Hepatocyte (in vitro differentiated cells): ENCODE measurements around the gene TMEM131L. TPM values are rescaled to one million over a fixed set of nuclear protein-coding genes. Genes with fewer than 3 reads are reported as not detected.
"Not testable (repeated sequence)": the region's sequence is repeated elsewhere in the genome, so short reads cannot be mapped to it uniquely, and the experiment has no call there.

ENCODE experiments used
- DNase-seq: peaks from one replicate; pipeline ENCODE4 v3.0.0-alpha.2; 2016; ENCODE audit warnings: low spot score
- H2AFZ ChIP-seq: fragments of 200-600 bp; sonication (generic); 2 replicates; pipeline ENCODE4 v1.6.0; 2016; ENCODE audit warnings: antibody characterized with exemption, mild to moderate bottlenecking
- H3K27ac ChIP-seq: fragments of 200-600 bp; sonication (generic); 2 replicates; pipeline ENCODE4 v1.5.1; 2016; ENCODE audit warnings: mild to moderate bottlenecking
- H3K27me3 ChIP-seq: fragments of 200-600 bp; sonication (generic); 2 replicates; pipeline ENCODE4 v1.6.1; 2016
- H3K36me3 ChIP-seq: fragments of 200-600 bp; sonication (generic); replicated peaks from 2 replicates; pipeline ENCODE4 v1.5.1; 2016; ENCODE audit warnings: low read depth; ENCODE audit not compliant: insufficient read depth
- H3K4me1 ChIP-seq: fragments of 200-600 bp; sonication (generic); 2 replicates; pipeline ENCODE4 v1.5.1; 2016; ENCODE audit warnings: mild to moderate bottlenecking, moderate library complexity; ENCODE audit not compliant: insufficient read depth
- H3K4me2 ChIP-seq: fragments of 200-600 bp; sonication (generic); 2 replicates; pipeline ENCODE4 v1.6.0; 2016
- H3K4me3 ChIP-seq: fragments of 200-600 bp; sonication (generic); 2 replicates; pipeline ENCODE4 v1.5.1; 2016; ENCODE audit warnings: mild to moderate bottlenecking
- H3K79me2 ChIP-seq: fragments of 200-600 bp; sonication (generic); 2 replicates; pipeline ENCODE4 v1.6.0; 2017; ENCODE audit warnings: mild to moderate bottlenecking
- H3K9me2 ChIP-seq: fragments of 200-600 bp; sonication (generic); replicated peaks from 2 replicates; pipeline ENCODE4 v1.6.0; 2017; ENCODE audit warnings: mild to moderate bottlenecking; ENCODE audit not compliant: insufficient read depth
- H3K9me3 ChIP-seq: fragments of 200-600 bp; sonication (generic); 2 replicates; pipeline ENCODE4 v1.5.1; 2016; ENCODE audit warnings: low read depth, mild to moderate bottlenecking
- H4K20me1 ChIP-seq: fragments of 200-600 bp; sonication (generic); 2 replicates; pipeline ENCODE4 v1.6.0; 2016; ENCODE audit warnings: mild to moderate bottlenecking; ENCODE audit not compliant: insufficient read depth, poor library complexity, severe bottlenecking
- CTCF ChIP-seq: fragments of 200-600 bp; sonication (generic); IDR thresholded peaks from 2 replicates; pipeline ENCODE4 v1.5.1; 2016; ENCODE audit warnings: antibody characterized with exemption, mild to moderate bottlenecking; ENCODE audit not compliant: poor library complexity
- EZH2 ChIP-seq: fragments of 200-600 bp; sonication (generic); IDR thresholded peaks from 2 replicates; pipeline ENCODE4 v1.6.1; 2016; ENCODE audit warnings: antibody characterized with exemption, mild to moderate bottlenecking, borderline replicate concordance
- EZH2phosphoT487 ChIP-seq: fragments of 200-600 bp; sonication (generic); IDR thresholded peaks from one replicate; pipeline ENCODE4 v1.6.1; 2018; ENCODE audit warnings: antibody characterized with exemption, mild to moderate bottlenecking, low read depth, moderate library complexity; ENCODE audit not compliant: unreplicated experiment, severe bottlenecking
- WGBS: methylation state at CpG from one replicate; pipeline ENCODE4 v1.1.6; 2016; ENCODE audit warnings: low lambda C conversion rate; ENCODE audit errors: missing lambda C conversion rate; 5-methylcytosine and 5-hydroxymethylcytosine counted together
- polyA plus RNA-seq: library from polyadenylated mRNA; unstranded; fragments of >200 nt; fragmentation: Nextera tagmentation; extraction: Ambion mirVana; gene quantifications from 2 replicates; pipeline ENCODE4 v1.2.1, GENCODE V29; 2016
- total RNA-seq: library from RNA; depleted of rRNA; stranded (reverse); fragments of >200 nt; gene quantifications from 2 replicates; pipeline ENCODE4 v1.2.3, GENCODE V29; 2014

The TMEM131L gene
- total and polyA plus RNA-seq, 2 experiments from 2014 or later: 6.3 to 10.5 TPM

GRCh38 chr4:153566631-153567150 is 100.5 kb downstream of the TMEM131L start:
- Histone ChIP-seq H4K20me1 (no peaks in the 10 kb centered on the region), H3K4me3 (no peak overlapping the region), H3K36me3 (no peaks in the 10 kb centered on the region), H3K9me2 (no peaks in the 10 kb centered on the region), H3K4me1 (peaks cover 14% of the 10 kb centered on the region), H3K9me3 (no peaks in the 10 kb centered on the region), H3K79me2 (no peaks in the 10 kb centered on the region), H3K27me3 (no peaks in the 10 kb centered on the region), H2AFZ (no peak overlapping the region), H3K27ac (no peak overlapping the region), H3K4me2 (no peak overlapping the region)
- no peak for TF ChIP-seq CTCF
- TF ChIP-seq EZH2: no peak
- no peak for TF ChIP-seq EZH2phosphoT487
- DNase-seq: no peak
- WGBS: 94% methylated on average over 8 of the region's 8 CpGs

DNA sequence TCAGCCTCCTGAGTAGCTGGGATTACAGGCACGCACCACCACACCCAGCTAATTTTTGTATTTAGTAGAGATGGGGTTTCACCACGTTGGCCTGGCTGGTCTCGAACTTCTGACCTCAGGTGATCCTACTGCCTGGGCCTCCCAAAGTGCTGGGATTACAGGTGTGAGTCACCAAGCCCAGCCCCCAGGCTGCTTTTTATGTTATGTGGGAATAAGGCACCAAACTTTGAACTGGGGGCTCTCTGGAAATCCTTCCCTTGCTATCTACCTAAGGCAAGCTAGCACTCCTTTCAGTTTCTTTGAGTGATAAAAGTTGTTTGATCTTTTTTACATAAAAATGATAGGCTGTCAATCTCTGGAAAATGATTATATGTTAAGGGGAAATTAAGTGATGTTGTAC is 101.5 kb downstream of the TMEM131L start:
- not testable (repeated sequence) for H3K9me2 ChIP-seq, DNase-seq, H3K4me3 ChIP-seq, H4K20me1 ChIP-seq, H2AFZ ChIP-seq, H3K9me3 ChIP-seq, H3K36me3 ChIP-seq, H3K27me3 ChIP-seq, H3K4me2 ChIP-seq, H3K79me2 ChIP-seq, H3K27ac ChIP-seq
- H3K4me1 ChIP-seq: peaks cover 14% of the 10 kb centered on the region
- WGBS: 80% methylated on average over 3 of the region's 3 CpGs

- Histone ChIP-seq H4K20me1 (no peaks in the 10 kb centered on the region), H3K4me1 (no peaks in the 10 kb centered on the region), H3K36me3 (no peaks in the 10 kb centered on the region), H3K4me3 (no peak overlapping the region), H3K27me3 (no peaks in the 10 kb centered on the region), H2AFZ (no peak overlapping the region), H3K79me2 (no peaks in the 10 kb centered on the region), H3K27ac (no peak overlapping the region), H3K4me2 (no peak overlapping the region), H3K9me3 (no peaks in the 10 kb centered on the region), H3K9me2 (no peaks in the 10 kb centered on the region)
- TF ChIP-seq EZH2 (no peak), EZH2phosphoT487 (no peak), CTCF (no peak)
- 88% methylated on average over 12 of the region's 12 CpGs for WGBS
- no peak for DNase-seq
Observed at GRCh38 chr4:153570228-153570973, 104.2 kb downstream of the TMEM131L start.

GRCh38 chr4:153571006-153571545 is 104.9 kb downstream of the TMEM131L start:
- TF ChIP-seq CTCF: no peak
- no peak for DNase-seq
- H3K27me3 ChIP-seq: no peaks in the 10 kb centered on the region
- H3K36me3 ChIP-seq: no peaks in the 10 kb centered on the region
- no peak overlapping the region for H3K4me2 ChIP-seq
- no peak overlapping the region for H3K27ac ChIP-seq
- H3K9me3 ChIP-seq: no peaks in the 10 kb centered on the region
- H3K4me3 ChIP-seq: no peak overlapping the region
- WGBS: 74% methylated on average over 4 of the region's 4 CpGs
- H2AFZ ChIP-seq: no peak overlapping the region
- H3K9me2 ChIP-seq: no peaks in the 10 kb centered on the region
- H4K20me1 ChIP-seq: no peaks in the 10 kb centered on the region
- H3K79me2 ChIP-seq: no peaks in the 10 kb centered on the region
- H3K4me1 ChIP-seq: no peaks in the 10 kb centered on the region
